Sciatic nerve (tissue), 2 donors: ENCODE measurements around the gene ATF6. TPM values are rescaled to one million over a fixed set of nuclear protein-coding genes. Genes with fewer than 3 reads are reported as not detected.

Source experiments
- ATAC-seq: fragments of 200-7000 bp; cut with Tn5 transposase; one replicate; pipeline ENCODE4 v1.9.1; 2020; ENCODE audit warnings: mild to moderate bottlenecking, moderate library complexity
- DNase-seq: peaks from one replicate; pipeline ENCODE4 v3.0.0-alpha.2; 2020; ENCODE audit warnings: low spot score
- intact Hi-C: fragments of 100-400 bp; cut with DNase I; formaldehyde crosslinking; loops from one replicate; pipeline ENCODE4 v1.14.2; 2022
- total RNA-seq: library from RNA; stranded (reverse); fragmentation: NEBNext Ultra II Directional; extraction: Animal tissue kit (Norgen Biotek cat#: 25700); gene quantifications from one replicate; pipeline ENCODE4 v1.2.1, GENCODE V29; 2021
- donor health status: DM: no; HTN: no; CAD: no.
- donor health status: DM: no; HTN: no; CAD: no.

The ATF6 gene
- total RNA-seq, 1 donor from 2014 or later = 29.1 TPM

GRCh38 chr1:161915051-161915503, 149.0 kb downstream of the ATF6 start:
- intact Hi-C loops = no loop called here
- ATAC-seq (no peak), DNase-seq (no peak)

DNA sequence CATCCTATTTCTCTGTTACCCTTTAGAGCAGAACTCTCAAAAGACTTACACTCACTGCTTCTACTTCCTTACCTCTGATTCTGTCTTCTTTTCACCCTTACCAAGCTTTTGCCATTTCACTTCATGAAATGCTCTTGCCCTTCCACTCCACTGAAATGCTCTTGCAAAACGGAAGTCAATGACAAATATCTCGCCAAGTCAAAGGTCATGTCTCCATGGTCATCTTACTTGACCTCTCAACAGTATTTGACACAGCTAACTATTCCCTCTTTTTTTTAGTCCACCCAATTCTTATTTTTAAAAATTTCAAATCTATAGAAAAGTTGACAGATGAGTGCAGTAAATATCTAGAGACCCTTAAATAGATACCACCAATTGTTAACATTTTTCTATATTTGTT, 149.9 kb downstream of the ATF6 start:
- intact Hi-C loops = no loop called here
- no peak for DNase-seq
- ATAC-seq = no peak

DNA sequence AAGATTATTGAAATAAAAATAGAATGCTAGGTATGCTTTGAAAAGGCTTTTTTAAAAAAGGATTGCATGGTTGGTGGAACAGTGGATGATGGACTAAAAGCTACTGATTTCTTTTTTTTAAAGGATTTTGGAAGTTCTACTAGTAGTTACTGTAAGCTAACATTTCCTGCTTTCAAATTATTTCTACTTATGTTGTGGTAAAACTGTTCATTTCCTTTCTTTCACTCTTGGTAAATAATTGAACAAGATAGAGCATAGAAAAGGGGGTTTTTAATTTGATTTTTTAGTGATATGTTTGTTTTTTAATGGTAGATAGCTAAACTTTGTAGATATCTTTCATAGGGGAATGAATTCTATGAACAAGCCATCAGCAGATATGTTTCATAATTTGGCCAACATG, 153.1 kb downstream of the ATF6 start:
- intact Hi-C loops = no loop called here
- DNase-seq (no peak), ATAC-seq (no peak)

- no peak for ATAC-seq
- intact Hi-C loops = no loop called here
- DNase-seq = no peak
Observed at GRCh38 chr1:161921491-161921890, 155.4 kb downstream of the ATF6 start.

DNA sequence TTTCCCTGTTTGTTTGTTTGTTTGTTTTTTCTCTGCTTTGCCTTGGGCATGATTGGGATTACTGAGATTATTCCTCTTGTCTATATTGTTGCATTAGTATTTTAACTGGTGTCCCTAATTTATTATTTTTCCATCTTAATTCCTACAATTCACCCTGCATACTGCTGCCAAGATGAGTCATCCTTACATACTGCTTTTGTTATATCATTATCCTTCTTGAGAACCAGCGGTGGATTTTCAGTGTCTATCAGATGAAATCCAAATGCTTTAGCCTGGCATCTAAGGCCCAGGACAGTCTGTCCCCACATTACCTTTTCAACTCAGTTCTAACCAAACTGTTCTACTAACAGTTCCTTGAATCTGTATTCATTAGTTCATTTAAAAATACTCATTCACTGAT, 155.9 kb downstream of the ATF6 start:
- DNase-seq = no peak
- no peak for ATAC-seq
- intact Hi-C loops = no loop called here

DNA sequence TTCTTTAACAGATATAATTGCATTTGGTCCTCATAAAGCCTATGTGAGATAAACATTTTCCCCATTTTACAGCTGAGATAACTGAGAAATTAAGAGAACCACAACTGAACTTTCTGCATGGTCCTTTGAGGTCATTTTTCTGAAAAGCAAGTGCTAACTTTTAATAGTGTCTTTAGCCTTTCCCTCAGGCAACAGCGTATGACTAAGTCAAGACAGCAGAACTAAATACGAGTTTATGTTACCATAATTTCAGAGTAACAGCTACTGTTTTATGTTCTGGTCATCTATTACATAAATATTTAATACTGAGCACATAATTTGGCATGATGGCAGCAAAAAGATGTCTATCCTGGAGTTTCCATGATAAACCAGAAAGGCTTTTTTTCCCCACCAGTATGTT, 161.9 kb downstream of the ATF6 start:
- ATAC-seq (no peak), DNase-seq (no peak)
- intact Hi-C loops = no loop called here

- intact Hi-C loops = no loop called here
- DNase-seq (no peak), ATAC-seq (no peak)
Observed at GRCh38 chr1:161929137-161929536, 163.0 kb downstream of the ATF6 start.

GRCh38 chr1:161930064-161930463, 163.9 kb downstream of the ATF6 start:
- intact Hi-C loops = no loop called here
- DNase-seq (no peak), ATAC-seq (no peak)

DNA sequence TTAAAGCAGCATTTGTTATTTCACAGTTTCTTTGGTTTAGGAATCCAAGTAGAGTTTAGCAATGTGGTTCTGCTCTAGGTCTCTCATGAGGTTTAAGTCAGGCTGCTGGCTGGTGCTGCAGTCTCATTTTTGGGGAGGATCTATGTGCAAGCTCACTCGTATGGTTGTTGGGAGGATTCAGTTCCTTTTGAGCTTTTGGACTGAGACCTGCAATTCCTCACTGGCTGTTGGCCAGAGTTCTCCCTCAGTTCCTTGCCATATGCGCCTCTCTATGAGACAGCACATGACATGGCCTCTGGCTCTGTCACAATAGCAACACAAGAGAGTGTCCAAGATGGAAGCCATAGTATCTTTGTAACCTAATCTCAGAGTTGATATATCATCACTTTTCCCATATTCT, 166.5 kb downstream of the ATF6 start:
- peak; percentile 63 for DNase-seq
- ATAC-seq = peak; percentile 55
- intact Hi-C loops = no loop called here

DNA sequence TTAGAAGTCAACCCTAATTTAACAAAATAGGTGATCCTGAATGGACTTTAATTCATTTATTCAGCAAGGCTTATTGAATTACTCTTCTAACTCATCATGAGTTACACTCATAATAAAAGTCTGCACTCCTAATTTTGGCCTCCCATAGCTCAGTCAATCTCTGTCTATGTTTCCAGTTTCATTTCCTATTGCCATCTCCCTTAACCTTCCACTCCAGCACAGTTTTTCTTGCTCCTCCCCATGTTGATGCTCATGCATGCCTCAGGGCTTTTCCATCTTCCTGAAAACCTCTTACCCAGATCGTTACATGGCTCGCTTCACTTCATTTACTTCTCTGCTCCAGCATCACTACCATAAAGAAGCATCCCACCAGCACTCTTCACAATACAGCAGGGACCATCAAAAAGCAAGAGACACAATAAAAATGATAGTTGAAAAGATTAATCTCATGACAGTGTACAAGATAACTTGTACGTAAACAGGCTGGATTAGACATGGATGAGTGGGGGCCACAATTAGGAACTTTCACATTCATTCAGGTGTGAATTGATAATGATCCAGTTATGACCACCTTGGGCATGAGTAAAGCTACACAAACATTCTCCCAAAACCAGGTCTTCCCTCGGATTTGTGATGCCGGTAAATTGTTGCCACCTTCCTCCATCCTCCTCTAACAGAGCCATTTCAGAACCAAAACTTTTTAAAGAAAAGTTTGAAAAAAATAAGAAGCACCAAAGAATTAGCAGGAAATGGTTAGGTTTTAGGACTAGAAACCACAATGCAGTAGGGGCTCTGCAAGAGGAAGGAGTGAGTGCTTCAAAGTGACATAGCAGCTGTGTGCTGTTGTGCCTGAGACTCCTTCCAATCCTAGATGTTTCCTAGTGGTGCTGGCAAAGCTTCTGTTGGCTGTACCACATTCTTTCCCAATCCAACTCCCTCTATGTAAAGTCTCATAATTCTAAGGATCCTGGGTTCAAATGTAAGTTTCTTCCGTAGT, 167.8 kb downstream of the ATF6 start:
- intact Hi-C loops = no loop called here
- DNase-seq = no peak
- no peak for ATAC-seq

DNA sequence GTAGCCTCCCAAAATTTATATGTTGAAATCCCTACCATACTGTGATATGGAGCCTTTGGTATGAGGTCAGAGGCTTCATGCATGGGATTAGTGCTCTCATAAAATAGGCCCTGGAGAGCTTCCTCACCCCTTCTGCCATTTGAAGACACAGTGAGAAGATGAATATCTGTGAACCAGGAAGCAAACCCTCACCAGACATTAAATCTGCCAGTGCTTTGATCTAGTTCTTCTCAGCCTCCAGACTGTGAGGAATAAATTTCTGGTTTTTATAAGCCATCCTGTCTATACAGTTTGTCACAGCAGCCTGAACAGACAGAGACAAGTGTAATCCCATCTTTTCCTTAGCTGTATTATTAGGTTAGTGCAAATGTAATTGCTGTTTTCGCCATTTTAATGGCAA, 169.1 kb downstream of the ATF6 start:
- intact Hi-C loops = no loop called here
- ATAC-seq (no peak), DNase-seq (no peak)

GRCh38 chr1:161936786-161937185, 170.7 kb downstream of the ATF6 start:
- intact Hi-C loops = no loop called here
- no peak for DNase-seq
- ATAC-seq = no peak

DNA sequence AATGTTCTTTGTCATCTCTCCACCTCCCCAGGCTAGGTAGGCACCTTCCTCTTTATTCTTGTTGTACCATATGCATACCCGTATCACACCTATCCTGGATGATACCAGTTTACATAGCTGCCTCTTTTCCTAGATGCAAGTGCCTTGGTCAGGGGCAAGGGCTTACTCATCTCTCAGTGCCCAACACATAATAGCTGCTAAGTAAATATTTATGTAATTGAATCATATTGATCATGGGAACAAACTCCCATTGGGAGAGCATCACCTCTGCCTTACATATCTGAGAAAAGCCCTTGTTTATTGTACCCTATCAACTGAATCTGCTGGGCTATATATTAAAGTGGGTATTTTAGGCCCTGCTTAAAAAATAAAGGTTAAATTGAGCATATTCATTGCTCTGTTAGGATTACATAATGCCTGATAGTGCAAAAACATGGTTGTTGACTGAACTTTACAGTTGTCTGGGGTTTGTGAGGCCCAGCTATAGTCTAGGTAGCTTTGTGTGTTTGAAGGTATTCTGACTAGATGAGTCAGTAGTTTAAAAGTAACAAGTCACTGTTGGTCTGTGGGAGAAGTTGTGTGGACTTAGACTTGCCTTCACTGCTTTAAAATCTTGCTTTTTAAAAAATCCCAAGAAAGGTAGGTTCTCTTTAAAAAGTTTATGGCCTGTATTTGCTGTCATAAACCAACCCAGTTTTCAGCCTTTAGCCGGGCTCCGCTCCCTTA, 174.9 kb downstream of the ATF6 start:
- intact Hi-C loops = no loop called here
- DNase-seq (no peak), ATAC-seq (no peak)

GRCh38 chr1:161941726-161942436, 175.8 kb downstream of the ATF6 start:
- ATAC-seq (no peak), DNase-seq (no peak)
- intact Hi-C loops = no loop called here

- ATAC-seq = no peak
- no peak for DNase-seq
- intact Hi-C loops = no loop called here
Observed at GRCh38 chr1:161943737-161944136, 177.6 kb downstream of the ATF6 start.

GRCh38 chr1:161944381-161944780, 178.3 kb downstream of the ATF6 start:
- intact Hi-C loops = no loop called here

GRCh38 chr1:161945306-161946060, 179.4 kb downstream of the ATF6 start:
- no peak for DNase-seq
- no peak for ATAC-seq
- intact Hi-C loops = no loop called here

More at GRCh38 chr1:161944381-161944780, 178.3 kb downstream of the ATF6 start:
- DNase-seq (no peak), ATAC-seq (no peak)

GRCh38 chr1:161946071-161946987, 180.2 kb downstream of the ATF6 start:
- ATAC-seq (no peak), DNase-seq (no peak)
- intact Hi-C loops = no loop called here
